ENCODE measurements around the gene SPNS1. TPM values are rescaled to one million over a fixed set of nuclear protein-coding genes. Genes with fewer than 3 reads are reported as not detected.

The SPNS1 gene
- total RNA-seq, 1 donor from 2014 or later: 11.6 TPM

DNA sequence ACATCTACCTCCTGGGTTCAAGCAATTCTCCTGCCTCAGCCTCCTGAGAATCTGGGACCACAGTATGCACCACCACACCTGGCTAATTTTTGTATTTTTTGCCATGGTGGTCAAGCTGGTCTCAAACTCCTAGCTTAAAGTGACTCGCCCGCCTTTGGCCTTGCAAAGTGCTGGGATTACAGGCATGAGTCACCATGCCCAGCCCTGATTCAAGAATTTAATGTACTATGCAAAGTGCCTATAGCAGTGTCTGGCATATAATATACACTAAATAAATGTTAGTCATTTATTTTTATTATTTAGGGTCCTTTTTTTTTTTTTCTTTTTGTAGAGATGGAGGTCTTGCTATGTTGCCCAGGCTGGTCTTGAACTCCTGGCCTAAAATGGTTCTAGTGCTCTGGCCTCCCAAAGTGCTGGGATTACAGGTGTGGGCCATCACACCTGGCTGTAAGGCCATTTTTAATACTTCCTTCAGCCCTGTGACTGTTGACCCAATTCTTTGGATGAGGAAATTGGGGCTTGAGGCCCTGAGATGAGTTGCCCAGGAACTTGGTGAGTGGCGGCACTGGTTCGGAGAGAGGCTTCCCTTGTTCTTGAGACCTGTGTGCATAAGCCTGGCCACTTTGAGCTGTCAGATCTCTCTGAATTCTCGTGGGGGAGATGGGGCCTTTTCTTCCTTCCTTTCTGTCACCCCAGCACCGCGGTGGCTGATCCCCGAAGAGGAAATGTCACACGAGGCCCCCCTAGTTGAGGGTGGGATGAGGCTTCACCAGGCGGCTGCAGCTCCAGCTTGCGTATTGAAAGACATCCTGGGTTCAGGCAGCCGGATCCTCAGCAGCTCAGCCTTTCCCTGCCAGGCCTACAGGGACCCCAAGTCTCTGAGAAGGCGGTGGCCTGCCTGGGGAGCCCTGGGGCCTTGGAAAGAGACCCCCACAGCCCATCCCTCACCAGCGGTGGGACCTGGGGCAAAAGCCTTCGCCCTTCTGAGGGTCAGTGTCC, 49.0 kb downstream of the SPNS1 start:
- DNase-seq (ENCODE audit: low spot score): no peak
- Histone ChIP-seq H3K9me3 (ENCODE audit: low read depth) (no peaks in the 10 kb centered on the region), H4K20me1 (ENCODE audit: low read depth) (no peaks in the 10 kb centered on the region), H3K9ac (no peak overlapping the region), H3K27me3 (no peaks in the 10 kb centered on the region), H3K36me3 (no peaks in the 10 kb centered on the region), H2AFZ (replicated peaks) (peak overlapping the region; percentile 52), H3K4me3 (no peak overlapping the region), H3K79me2 (ENCODE audit: low read depth) (no peaks in the 10 kb centered on the region), H3F3A (ENCODE audit: low read depth) (no peaks in the 10 kb centered on the region), H3K4me1 (no peaks in the 10 kb centered on the region), H3K4me2 (no peak overlapping the region), H3K27ac (no peak overlapping the region)
- Mint-ChIP-seq H3K9me3 (no peaks in the 10 kb centered on the region), H3K27ac (no peak overlapping the region), H3K27me3 (ENCODE audit: insufficient read depth, low read depth) (no peaks in the 10 kb centered on the region), H3K4me1 (peaks cover 3% of the 10 kb centered on the region), H3K4me3 (no peak overlapping the region), H3K36me3 (no peaks in the 10 kb centered on the region)
- no peak for TF ChIP-seq EZH2 (IDR thresholded peaks at IDR 0.05)
- TF ChIP-seq, protein P1, sequence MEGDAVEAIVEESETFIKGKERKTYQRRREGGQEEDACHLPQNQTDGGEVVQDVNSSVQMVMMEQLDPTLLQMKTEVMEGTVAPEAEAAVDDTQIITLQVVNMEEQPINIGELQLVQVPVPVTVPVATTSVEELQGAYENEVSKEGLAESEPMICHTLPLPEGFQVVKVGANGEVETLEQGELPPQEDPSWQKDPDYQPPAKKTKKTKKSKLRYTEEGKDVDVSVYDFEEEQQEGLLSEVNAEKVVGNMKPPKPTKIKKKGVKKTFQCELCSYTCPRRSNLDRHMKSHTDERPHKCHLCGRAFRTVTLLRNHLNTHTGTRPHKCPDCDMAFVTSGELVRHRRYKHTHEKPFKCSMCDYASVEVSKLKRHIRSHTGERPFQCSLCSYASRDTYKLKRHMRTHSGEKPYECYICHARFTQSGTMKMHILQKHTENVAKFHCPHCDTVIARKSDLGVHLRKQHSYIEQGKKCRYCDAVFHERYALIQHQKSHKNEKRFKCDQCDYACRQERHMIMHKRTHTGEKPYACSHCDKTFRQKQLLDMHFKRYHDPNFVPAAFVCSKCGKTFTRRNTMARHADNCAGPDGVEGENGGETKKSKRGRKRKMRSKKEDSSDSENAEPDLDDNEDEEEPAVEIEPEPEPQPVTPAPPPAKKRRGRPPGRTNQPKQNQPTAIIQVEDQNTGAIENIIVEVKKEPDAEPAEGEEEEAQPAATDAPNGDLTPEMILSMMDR (IDR thresholded peaks at IDR 0.05): no peak
- TF ChIP-seq EZH2phosphoT487 (IDR thresholded peaks at IDR 0.05): no peak

DNA sequence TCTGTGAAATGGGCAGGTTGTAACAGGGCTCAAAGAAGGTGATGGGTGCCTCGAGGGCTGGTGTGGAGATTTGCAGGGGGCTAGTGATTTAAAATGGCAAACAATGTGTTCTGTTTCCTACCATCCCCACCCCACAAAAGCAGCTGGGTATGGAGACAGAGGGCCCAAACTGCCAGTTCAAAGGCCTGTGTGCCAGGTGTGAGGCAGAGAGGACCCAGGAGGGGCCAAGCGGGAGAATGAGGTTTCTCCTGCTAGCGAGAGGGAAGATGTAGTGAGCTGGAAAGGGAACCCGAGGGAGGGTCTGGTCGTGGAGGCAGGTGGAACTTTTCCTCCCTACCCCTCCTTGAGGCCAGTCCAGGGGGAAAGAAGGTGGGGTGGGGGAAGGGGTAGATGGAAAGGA, 49.7 kb downstream of the SPNS1 start:
- H3K36me3 Mint-ChIP-seq: no peaks in the 10 kb centered on the region
- H3K27me3 Mint-ChIP-seq (ENCODE audit: insufficient read depth, low read depth): peaks cover 2% of the 10 kb centered on the region
- H3K79me2 ChIP-seq (ENCODE audit: low read depth): no peaks in the 10 kb centered on the region
- H3K9me3 Mint-ChIP-seq: no peaks in the 10 kb centered on the region
- no peaks in the 10 kb centered on the region for H3F3A ChIP-seq (ENCODE audit: low read depth)
- no peak overlapping the region for H3K4me2 ChIP-seq
- H3K36me3 ChIP-seq: no peaks in the 10 kb centered on the region
- H3K4me1 ChIP-seq: peaks cover 6% of the 10 kb centered on the region
- H3K4me3 Mint-ChIP-seq: no peak overlapping the region
- H3K27ac Mint-ChIP-seq: no peak overlapping the region
- H3K27ac ChIP-seq: no peak overlapping the region
- no peaks in the 10 kb centered on the region for H3K27me3 ChIP-seq
- H3K9ac ChIP-seq: peak overlapping the region; percentile 20
- peak overlapping the region; percentile 52 for H2AFZ ChIP-seq (replicated peaks)
- H4K20me1 ChIP-seq (ENCODE audit: low read depth): no peaks in the 10 kb centered on the region
- no peak overlapping the region for H3K4me3 ChIP-seq
- no peak for TF ChIP-seq EZH2phosphoT487 (IDR thresholded peaks at IDR 0.05)
- TF ChIP-seq, protein P1 (IDR thresholded peaks at IDR 0.05): no peak
- no peak for TF ChIP-seq EZH2 (IDR thresholded peaks at IDR 0.05)
- no peak for DNase-seq (ENCODE audit: low spot score)
- peaks cover 7% of the 10 kb centered on the region for H3K4me1 Mint-ChIP-seq
- H3K9me3 ChIP-seq (ENCODE audit: low read depth): no peaks in the 10 kb centered on the region

DNA sequence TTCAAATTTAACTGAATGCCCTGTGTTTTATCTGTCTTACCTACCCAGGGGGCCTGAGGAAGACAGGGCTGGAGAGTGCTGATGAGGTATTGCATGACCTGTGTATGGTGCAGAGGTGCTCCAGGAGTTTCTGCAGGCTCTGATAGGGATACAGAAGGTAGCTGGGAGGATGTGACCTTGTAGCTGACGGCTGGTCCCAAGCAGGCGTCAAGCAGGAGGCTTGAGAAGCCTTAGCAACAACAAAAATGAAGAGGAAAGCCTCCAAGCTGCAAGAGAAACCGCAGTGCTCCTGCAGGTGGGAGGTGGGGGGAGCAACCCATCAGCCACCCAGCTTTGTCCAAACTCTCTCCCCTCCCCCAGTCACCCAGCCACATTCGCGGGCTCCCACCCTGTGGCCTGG, 50.6 kb downstream of the SPNS1 start:
- no peaks in the 10 kb centered on the region for H3K9me3 ChIP-seq (ENCODE audit: low read depth)
- H3K27me3 ChIP-seq: no peaks in the 10 kb centered on the region
- no peak overlapping the region for H3K4me2 ChIP-seq
- Mint-ChIP-seq H3K36me3 (no peaks in the 10 kb centered on the region), H3K4me3 (no peak overlapping the region), H3K4me1 (peaks cover 12% of the 10 kb centered on the region), H3K27me3 (ENCODE audit: insufficient read depth, low read depth) (peaks cover 4% of the 10 kb centered on the region), H3K9me3 (no peaks in the 10 kb centered on the region), H3K27ac (no peak overlapping the region)
- no peak overlapping the region for H3K9ac ChIP-seq
- H3K4me1 ChIP-seq: peaks cover 8% of the 10 kb centered on the region
- no peaks in the 10 kb centered on the region for H4K20me1 ChIP-seq (ENCODE audit: low read depth)
- H3K27ac ChIP-seq: no peak overlapping the region
- H3K36me3 ChIP-seq: no peaks in the 10 kb centered on the region
- no peaks in the 10 kb centered on the region for H3K79me2 ChIP-seq (ENCODE audit: low read depth)
- H2AFZ ChIP-seq (replicated peaks): peak overlapping the region; percentile 34
- H3F3A ChIP-seq (ENCODE audit: low read depth): no peaks in the 10 kb centered on the region
- TF ChIP-seq, protein P1 (IDR thresholded peaks at IDR 0.05): no peak
- no peak for TF ChIP-seq EZH2phosphoT487 (IDR thresholded peaks at IDR 0.05)
- TF ChIP-seq EZH2 (IDR thresholded peaks at IDR 0.05): no peak
- DNase-seq (ENCODE audit: low spot score): no peak
- no peak overlapping the region for H3K4me3 ChIP-seq
